ENCODE results near the gene DNAH12.

GRCh38 chr3:57386307-57386706 is 157.8 kb downstream of the DNAH12 start:
- TF ChIP-seq CTCF (conservative IDR thresholded peaks at IDR 0.05; ENCODE audit: low read depth, low read length) (no peak), RFX5 (IDR thresholded peaks at IDR 0.05; ENCODE audit: low read depth, low read length) (no peak), POLR2A (IDR thresholded peaks at IDR 0.05; ENCODE audit: low read depth, low read length) (no peak), MXI1 (IDR thresholded peaks at IDR 0.05; ENCODE audit: borderline replicate concordance, low read depth, low read length) (no peak)

Data from IMR-90 (cell line).